HG03095 (cell line): ENCODE results near the gene DNAH17.

Experiments used
- ATAC-seq: cut with Tn5 transposase; IDR thresholded peaks from one replicate; pipeline ENCODE4 v1.9.1; 2021; ENCODE audit warnings: moderate library complexity; ENCODE audit not compliant: unreplicated experiment

The DNAH17 gene

GRCh38 chr17:78378225-78379130, 198.7 kb downstream of the DNAH17 start, which contains the start of gene PGS1:
Gene PGS1 (plus strand): TSS chr17:78378649. CDS start chr17:78378666, 17 bp downstream.
- peak; percentile 45 for ATAC-seq

GRCh38 chr17:78377858-78378224, 199.4 kb downstream of the DNAH17 start:
- ATAC-seq, result no peak

- ATAC-seq, result no peak
Measured at GRCh38 chr17:78376161-78376560, 201.0 kb downstream of the DNAH17 start.

GRCh38 chr17:78375401-78376151, 201.6 kb downstream of the DNAH17 start:
- no peak for ATAC-seq

GRCh38 chr17:78374631-78375274, 202.4 kb downstream of the DNAH17 start:
- no peak for ATAC-seq

GRCh38 chr17:78374189-78374588, 203.0 kb downstream of the DNAH17 start:
- no peak for ATAC-seq
